Posterior cingulate gyrus (tissue), 11 donors: ENCODE results near the gene BRD9.

ENCODE experiments used
- DNase-seq, 10 donors: peaks; one replicate each; pipeline versions ENCODE4 v3.0.0 to v3.0.0-alpha.2; 2020 to 2021; ENCODE audit warnings: mixed read lengths in 3 of 10
- intact Hi-C: fragments of 100-400 bp; cut with DNase I; formaldehyde crosslinking; loops from one replicate; pipeline ENCODE4 v1.15.1; 2023

Gene BRD9

GRCh38 chr5:909086-909485 lies 16.5 kb upstream of the BRD9 start:
- intact Hi-C loops, result loop anchor here (10.0 kb wide), 2 partner anchors 434 to 594 kb away; no protein-coding TSS in a partner anchor
- DNase-seq, result no peak

GRCh38 chr5:908172-908571 lies 15.6 kb upstream of the BRD9 start:
- no peak for DNase-seq
- intact Hi-C loops, result loop anchor here (10.0 kb wide), 2 partner anchors 433 to 593 kb away; no protein-coding TSS in a partner anchor

GRCh38 chr5:907366-907910 lies 14.8 kb upstream of the BRD9 start:
- DNase-seq, result no peak
- intact Hi-C loops, result loop anchor here (10.0 kb wide), 2 partner anchors 433 to 593 kb away; no protein-coding TSS in a partner anchor

DNA sequence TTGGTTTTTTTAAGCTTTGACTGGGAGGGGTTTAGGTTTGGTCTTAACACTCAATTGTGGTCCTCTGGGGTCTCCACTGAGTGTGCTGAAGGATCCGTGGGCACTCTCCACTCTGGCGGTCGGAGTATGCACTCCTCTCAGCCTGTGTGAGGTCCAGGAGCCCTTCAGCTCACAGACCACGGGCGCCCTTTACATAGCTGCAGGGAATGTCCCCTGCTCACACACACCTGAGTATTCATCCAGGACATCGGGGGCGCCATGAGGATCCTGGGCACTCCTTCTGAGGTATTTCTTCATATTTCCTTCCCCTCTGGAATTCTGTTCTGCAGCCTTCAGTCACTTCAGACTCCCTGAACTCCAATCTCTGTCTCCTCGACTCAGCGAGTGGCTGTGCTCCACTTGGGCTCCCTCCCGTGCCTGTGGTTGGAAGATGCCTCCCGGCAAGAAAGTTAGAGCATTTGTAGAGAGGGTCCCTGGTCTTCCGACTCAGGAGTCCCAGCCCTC lies 12.6 kb upstream of the BRD9 start:
- intact Hi-C loops, result loop anchor here (10.0 kb wide), 2 partner anchors 430 to 590 kb away; no protein-coding TSS in a partner anchor
- peak in 1 of 10 donors; percentile 35 for DNase-seq

DNA sequence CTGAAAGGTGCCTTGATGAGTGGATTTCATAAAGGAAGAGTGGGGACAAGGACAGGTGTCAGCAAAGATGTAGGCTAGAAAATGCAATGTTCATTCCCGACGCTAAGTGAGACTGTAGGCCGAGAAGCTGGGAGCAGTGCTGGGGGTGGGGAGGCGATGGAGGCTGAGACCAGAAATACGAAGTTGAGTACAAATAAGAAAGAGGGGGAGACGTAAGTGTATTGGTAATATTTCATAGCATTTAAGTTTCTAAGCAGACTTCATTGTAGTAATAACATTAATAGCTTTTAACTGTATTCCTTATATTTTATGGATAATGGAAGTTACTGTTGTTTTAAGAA lies 11.1 kb upstream of the BRD9 start:
- intact Hi-C loops, result loop anchor here (5.0 to 10.0 kb wide), 3 partner anchors 429 to 589 kb away; no protein-coding TSS in a partner anchor

DNA sequence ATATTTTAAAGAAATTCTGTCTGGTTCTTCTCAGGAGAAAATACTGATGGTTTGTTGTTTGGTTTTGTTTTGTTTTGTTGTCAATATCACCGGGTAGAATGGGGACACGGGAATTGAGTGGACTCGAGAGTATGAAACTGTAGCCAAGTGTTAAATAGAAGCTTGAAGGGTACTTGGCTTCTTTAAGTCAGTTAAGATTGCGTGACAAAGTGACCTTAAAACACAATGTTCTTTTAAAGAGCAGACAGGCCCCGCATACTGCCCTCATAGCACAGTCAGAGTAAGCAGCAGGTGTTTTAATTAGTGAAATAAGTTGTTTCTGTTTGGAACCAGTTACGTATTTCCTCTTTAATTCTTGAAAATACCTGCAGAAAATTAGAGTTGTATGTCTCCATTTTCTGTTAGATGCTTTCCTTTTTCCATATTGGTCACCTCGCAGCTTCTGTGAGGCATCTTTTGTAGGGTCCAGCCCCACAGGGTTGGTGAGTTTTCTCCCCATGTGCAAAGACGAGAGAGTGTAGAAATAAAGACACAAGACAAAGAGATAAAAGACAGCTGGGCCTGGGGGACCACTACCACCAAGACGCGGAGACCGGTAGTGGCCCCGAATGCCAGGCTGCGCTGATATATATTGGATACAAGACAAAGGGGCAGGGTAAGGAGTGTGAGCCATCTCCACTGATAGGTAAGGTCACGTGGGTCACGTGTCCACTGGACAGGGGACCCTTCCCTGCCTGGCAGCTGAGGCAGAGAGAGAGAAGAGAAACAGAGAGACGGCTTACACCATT lies 9.7 kb upstream of the BRD9 start:
- peak in 1 of 10 donors; percentile 39 for DNase-seq
- intact Hi-C loops, result loop anchor here (5.0 to 10.0 kb wide), 3 partner anchors 428 to 588 kb away; no protein-coding TSS in a partner anchor

More for the DNA sequence above, 11.1 kb upstream of the BRD9 start:
- DNase-seq, result peak in 1 of 10 donors; percentile 50

- no peak for DNase-seq
- intact Hi-C loops, result loop anchor here (5.0 to 10.0 kb wide), 3 partner anchors 426 to 586 kb away; no protein-coding TSS in a partner anchor
Observed at GRCh38 chr5:900781-901180, 8.2 kb upstream of the BRD9 start.

- intact Hi-C loops, result loop anchor here (2.0 kb wide), 1 partner anchor 223 kb away; no protein-coding TSS in a partner anchor
- peak in 3 of 10 donors; percentile 16 to 54 (median 26) for DNase-seq
Observed at GRCh38 chr5:893711-894110, 1.1 kb upstream of the BRD9 start.

GRCh38 chr5:893137-893506 lies 521 bp upstream of the BRD9 start:
- intact Hi-C loops, result loop anchor here (2.0 kb wide), 1 partner anchor 222 kb away; no protein-coding TSS in a partner anchor
- DNase-seq, result peak in 1 of 10 donors; percentile 68

GRCh38 chr5:891837-892393 lies 686 bp downstream of the BRD9 start:
- DNase-seq, result peak in 1 of 10 donors; percentile 64
- intact Hi-C loops, result loop anchor here (2.0 kb wide), 1 partner anchor 221 kb away; no protein-coding TSS in a partner anchor

GRCh38 chr5:891117-891836 lies 1.3 kb downstream of the BRD9 start:
- intact Hi-C loops, result no loop called here
- peak in 1 of 10 donors; percentile 62 for DNase-seq

GRCh38 chr5:889075-889710 lies 3.4 kb downstream of the BRD9 start:
- DNase-seq, result peak in 1 of 10 donors; percentile 15
- intact Hi-C loops, result no loop called here

GRCh38 chr5:888638-889035 lies 4.0 kb downstream of the BRD9 start:
- intact Hi-C loops, result no loop called here
- DNase-seq, result no peak

GRCh38 chr5:887947-888637 lies 4.5 kb downstream of the BRD9 start:
- intact Hi-C loops, result no loop called here
- DNase-seq, result peak in 1 of 10 donors; percentile 32

- intact Hi-C loops, result no loop called here
- peak in 1 of 10 donors; percentile 46 for DNase-seq
Observed at GRCh38 chr5:886716-887325, 5.8 kb downstream of the BRD9 start.

- intact Hi-C loops, result no loop called here
- DNase-seq, result peak in 1 of 10 donors; percentile 47
Observed at GRCh38 chr5:886036-886435, 6.6 kb downstream of the BRD9 start.

DNA sequence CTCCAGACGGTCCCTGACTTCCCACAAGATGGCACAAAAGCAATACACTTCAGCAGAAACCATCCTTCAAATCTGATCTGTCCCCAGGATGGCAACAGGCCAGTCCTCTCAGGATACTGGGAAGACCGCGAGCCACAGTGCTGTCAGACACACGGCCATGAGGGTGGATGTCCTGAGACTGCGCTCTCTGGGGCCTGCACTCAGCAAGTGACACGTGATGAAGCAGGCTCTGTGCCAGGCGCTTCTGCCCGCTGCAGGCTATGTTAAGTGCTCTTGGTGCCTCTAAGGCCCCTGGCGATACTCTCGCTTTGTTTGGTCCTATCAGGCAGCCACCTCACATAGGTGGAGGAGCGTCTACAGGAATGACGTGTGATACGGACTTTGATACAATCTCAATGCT lies 7.1 kb downstream of the BRD9 start:
- intact Hi-C loops, result no loop called here
- peak in 6 of 10 donors; percentile 25 to 93 (median 70) for DNase-seq

- intact Hi-C loops, result no loop called here
- DNase-seq, result peak in 1 of 10 donors; percentile 63
Observed at GRCh38 chr5:885127-885442, 7.5 kb downstream of the BRD9 start.
